GM13977 (cell line): ENCODE data around the gene RRBP1.

Experiments
- DNase-seq: peaks from one replicate; pipeline ENCODE4 v3.0.0; 2012; ENCODE audit warnings: low spot score
- CTCF ChIP-seq: IDR thresholded peaks from 2 replicates; pipeline ENCODE4 v1.5.1; 2012; ENCODE audit warnings: mild to moderate bottlenecking, control low read depth; ENCODE audit not compliant: insufficient read depth; ENCODE audit errors: extremely low read depth, missing control alignments
- in situ Hi-C: fragments of 300-500 bp; cut with MboI; formaldehyde crosslinking; loops from one replicate; pipeline ENCODE4 v1.12.0; 2022; ENCODE audit warnings: low sequenced_read_pairs, low pct_unique_long_range_greater_than_20kb, mixed read lengths, inconsistent platforms; ENCODE audit not compliant: unreplicated experiment

RRBP1 gene

GRCh38 chr20:17694767-17695166 is 12.7 kb upstream of the RRBP1 start:
- no peak for DNase-seq
- TF ChIP-seq CTCF: no peak
- in situ Hi-C loops: loop anchor here (25.0 kb wide), 1 partner anchor 193 kb away; no protein-coding TSS in a partner anchor

GRCh38 chr20:17693444-17694001 is 11.5 kb upstream of the RRBP1 start:
- DNase-seq: no peak
- in situ Hi-C loops: loop anchor here (25.0 kb wide), 1 partner anchor 194 kb away; no protein-coding TSS in a partner anchor
- no peak for TF ChIP-seq CTCF

GRCh38 chr20:17691758-17692157 is 9.7 kb upstream of the RRBP1 start:
- no peak for DNase-seq
- no peak for TF ChIP-seq CTCF
- in situ Hi-C loops: loop anchor here (25.0 kb wide), 1 partner anchor 196 kb away; no protein-coding TSS in a partner anchor

GRCh38 chr20:17690144-17690543 is 8.1 kb upstream of the RRBP1 start:
- TF ChIP-seq CTCF: no peak
- no peak for DNase-seq
- in situ Hi-C loops: loop anchor here (25.0 kb wide), 1 partner anchor 197 kb away; no protein-coding TSS in a partner anchor

- in situ Hi-C loops: loop anchor here (25.0 kb wide), 1 partner anchor 198 kb away; no protein-coding TSS in a partner anchor
- TF ChIP-seq CTCF: no peak
- DNase-seq: no peak
These were observed 6.9 kb upstream of the RRBP1 start for GRCh38 chr20:17688965-17689364.

- in situ Hi-C loops: loop anchor here (25.0 kb wide), 1 partner anchor 200 kb away; no protein-coding TSS in a partner anchor
These were observed 5.8 kb upstream of the RRBP1 start for GRCh38 chr20:17687800-17688199.

More at GRCh38 chr20:17687800-17688199, 5.8 kb upstream of the RRBP1 start:
- no peak for TF ChIP-seq CTCF
- no peak for DNase-seq
